RWPE2 (cell line): ENCODE data around the gene INSIG1.

Experiments used
- ATAC-seq: fragments of 200-7000 bp; cut with Tn5 transposase; 3 replicates; pipeline ENCODE4 v1.9.1; 2021; ENCODE audit warnings: low read depth
- DNase-seq: peaks from one replicate; pipeline ENCODE4 v3.0.0-alpha.2; 2020; ENCODE audit warnings: low spot score
- H3K27ac ChIP-seq: fragments of 450-650 bp; 2 replicates; pipeline ENCODE4 v1.5.1; 2017; ENCODE audit warnings: mild to moderate bottlenecking; ENCODE audit not compliant: poor library complexity, severe bottlenecking
- H3K27me3 ChIP-seq: fragments of 250-450 bp; sonication (Bioruptor Pico); 2 replicates; pipeline ENCODE4 v1.5.1; 2021; ENCODE audit warnings: mild to moderate bottlenecking, moderate library complexity; ENCODE audit not compliant: insufficient read depth, poor library complexity, severe bottlenecking
- H3K36me3 ChIP-seq: fragments of 250-450 bp; sonication (Bioruptor Pico); 2 replicates; pipeline ENCODE4 v1.5.1; 2020; ENCODE audit warnings: low read depth, mild to moderate bottlenecking, moderate library complexity
- H3K4me1 ChIP-seq: fragments of 250-450 bp; sonication (Bioruptor Pico); 2 replicates; pipeline ENCODE4 v1.5.1; 2021; ENCODE audit warnings: mild to moderate bottlenecking, moderate library complexity; ENCODE audit not compliant: insufficient read depth, poor library complexity, severe bottlenecking
- H3K4me3 ChIP-seq: fragments of 250-450 bp; sonication (Bioruptor Pico); 2 replicates; pipeline ENCODE4 v1.5.1; 2021; ENCODE audit warnings: mild to moderate bottlenecking, moderate library complexity; ENCODE audit not compliant: severe bottlenecking
- H3K9me3 ChIP-seq: fragments of 250-450 bp; sonication (Bioruptor Pico); 2 replicates; pipeline ENCODE4 v1.5.1; 2021; ENCODE audit warnings: mild to moderate bottlenecking, moderate library complexity; ENCODE audit not compliant: severe bottlenecking
- TF ChIP-seq, protein P1 (sequence below): fragments of 450-650 bp; IDR thresholded peaks from one replicate; pipeline ENCODE4 v1.5.1; 2017; ENCODE audit warnings: mild to moderate bottlenecking, moderate library complexity; ENCODE audit not compliant: poor library complexity, severe bottlenecking

Gene INSIG1

DNA sequence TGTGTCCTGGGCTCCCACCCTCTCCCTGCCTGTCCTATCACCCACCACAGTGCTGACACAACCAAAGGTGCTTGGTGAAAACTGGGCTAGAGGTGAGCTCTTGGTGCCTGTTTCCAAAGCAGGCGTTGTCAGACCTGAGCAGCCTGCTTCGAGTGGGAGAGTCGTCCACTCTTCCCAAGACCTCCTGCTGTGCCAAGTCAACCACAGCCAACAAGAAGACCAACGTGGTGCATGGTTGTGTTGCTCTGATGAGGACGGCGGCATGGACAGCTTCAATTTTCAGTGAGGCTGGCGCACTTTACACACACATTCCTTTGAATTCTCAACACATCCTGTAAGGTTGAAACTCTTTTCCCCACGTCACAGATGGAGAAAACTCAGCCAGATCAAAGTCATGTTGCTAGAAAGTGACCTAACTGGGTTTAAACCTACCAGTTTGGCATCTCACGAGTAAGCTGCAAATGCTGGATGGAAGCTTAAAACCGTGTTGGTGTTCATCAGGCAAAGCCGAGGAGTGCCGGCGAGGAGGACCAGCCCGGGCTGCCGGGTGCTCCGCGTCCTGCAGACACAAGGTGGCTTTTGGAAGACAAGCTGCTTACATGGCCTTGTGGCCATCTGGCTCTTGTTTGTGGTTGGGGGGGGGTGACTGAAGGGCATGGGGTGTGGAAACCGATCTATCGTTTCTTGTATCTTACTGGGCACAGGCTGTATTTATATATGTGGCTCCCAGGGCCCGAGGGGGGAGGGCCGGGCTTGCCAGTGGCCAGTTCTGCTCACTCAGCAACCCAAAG, 39.3 kb downstream of the INSIG1 start:
- ATAC-seq = no peak
- H3K27me3 ChIP-seq = peaks cover 5% of the 10 kb centered on the region
- H3K9me3 ChIP-seq = no peaks in the 10 kb centered on the region

GRCh38 chr7:155337946-155338631, 40.4 kb downstream of the INSIG1 start:
- TF ChIP-seq, protein P1, sequence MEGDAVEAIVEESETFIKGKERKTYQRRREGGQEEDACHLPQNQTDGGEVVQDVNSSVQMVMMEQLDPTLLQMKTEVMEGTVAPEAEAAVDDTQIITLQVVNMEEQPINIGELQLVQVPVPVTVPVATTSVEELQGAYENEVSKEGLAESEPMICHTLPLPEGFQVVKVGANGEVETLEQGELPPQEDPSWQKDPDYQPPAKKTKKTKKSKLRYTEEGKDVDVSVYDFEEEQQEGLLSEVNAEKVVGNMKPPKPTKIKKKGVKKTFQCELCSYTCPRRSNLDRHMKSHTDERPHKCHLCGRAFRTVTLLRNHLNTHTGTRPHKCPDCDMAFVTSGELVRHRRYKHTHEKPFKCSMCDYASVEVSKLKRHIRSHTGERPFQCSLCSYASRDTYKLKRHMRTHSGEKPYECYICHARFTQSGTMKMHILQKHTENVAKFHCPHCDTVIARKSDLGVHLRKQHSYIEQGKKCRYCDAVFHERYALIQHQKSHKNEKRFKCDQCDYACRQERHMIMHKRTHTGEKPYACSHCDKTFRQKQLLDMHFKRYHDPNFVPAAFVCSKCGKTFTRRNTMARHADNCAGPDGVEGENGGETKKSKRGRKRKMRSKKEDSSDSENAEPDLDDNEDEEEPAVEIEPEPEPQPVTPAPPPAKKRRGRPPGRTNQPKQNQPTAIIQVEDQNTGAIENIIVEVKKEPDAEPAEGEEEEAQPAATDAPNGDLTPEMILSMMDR = no peak

More for the DNA sequence above, 39.3 kb downstream of the INSIG1 start:
- no peaks in the 10 kb centered on the region for H3K4me1 ChIP-seq
- TF ChIP-seq, protein P1 = no peak
- H3K36me3 ChIP-seq = no peaks in the 10 kb centered on the region
- no peak for DNase-seq
- H3K4me3 ChIP-seq = no peak overlapping the region
- no peak overlapping the region for H3K27ac ChIP-seq

DNA sequence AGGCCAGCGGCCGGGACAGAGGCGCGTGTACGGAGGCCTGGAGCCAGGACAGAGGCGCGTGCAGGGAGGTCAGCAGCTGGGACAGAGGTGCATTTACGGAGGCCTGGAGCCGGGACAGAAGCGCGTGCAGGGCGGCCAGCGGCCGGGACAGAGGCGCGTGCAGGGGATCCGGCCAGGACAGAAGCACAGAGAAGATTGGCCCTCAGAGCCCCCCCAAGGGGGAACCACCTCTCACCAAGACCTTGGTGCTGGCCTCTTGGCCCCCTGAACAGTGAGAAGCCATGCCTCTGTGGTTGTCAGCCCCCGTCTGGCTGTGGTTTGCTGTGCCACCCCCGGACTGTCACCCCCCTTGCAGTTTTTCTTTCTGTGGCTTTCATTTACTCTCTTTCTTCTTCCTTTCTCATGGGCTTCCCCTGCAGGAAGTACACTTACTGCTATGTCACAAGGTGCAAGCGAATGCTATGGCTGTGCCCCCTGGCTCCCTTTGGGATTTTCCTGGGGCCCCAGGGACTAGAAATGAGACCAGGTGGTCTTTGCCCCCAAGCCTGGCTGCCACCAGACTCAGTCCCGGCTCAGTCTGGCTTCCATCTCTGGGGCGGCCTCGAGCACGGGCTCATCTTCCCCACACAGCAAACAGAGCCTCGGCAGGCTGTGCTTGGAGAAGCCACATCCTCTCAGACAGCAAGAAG, 41.1 kb downstream of the INSIG1 start:
- Histone ChIP-seq H3K36me3 (no peaks in the 10 kb centered on the region), H3K4me1 (no peaks in the 10 kb centered on the region), H3K27me3 (peaks cover 5% of the 10 kb centered on the region), H3K27ac (no peak overlapping the region), H3K4me3 (no peak overlapping the region), H3K9me3 (no peaks in the 10 kb centered on the region)
- no peak for DNase-seq
- no peak for ATAC-seq
- TF ChIP-seq, protein P1 = no peak

More at GRCh38 chr7:155337946-155338631, 40.4 kb downstream of the INSIG1 start:
- Histone ChIP-seq H3K4me3 (no peak overlapping the region), H3K4me1 (no peaks in the 10 kb centered on the region), H3K9me3 (no peaks in the 10 kb centered on the region), H3K27me3 (peaks cover 5% of the 10 kb centered on the region), H3K36me3 (no peaks in the 10 kb centered on the region), H3K27ac (no peak overlapping the region)
- no peak for DNase-seq
- no peak for ATAC-seq

GRCh38 chr7:155339474-155339873, 41.8 kb downstream of the INSIG1 start:
- no peaks in the 10 kb centered on the region for H3K36me3 ChIP-seq
- no peaks in the 10 kb centered on the region for H3K4me1 ChIP-seq
- H3K9me3 ChIP-seq = no peaks in the 10 kb centered on the region
- no peak overlapping the region for H3K4me3 ChIP-seq
- peaks cover 5% of the 10 kb centered on the region for H3K27me3 ChIP-seq
- no peak for ATAC-seq
- DNase-seq = no peak
- TF ChIP-seq, protein P1 = no peak
- H3K27ac ChIP-seq = no peak overlapping the region
